ENCODE results near the gene IMMP2L. TPM values are rescaled to one million over a fixed set of nuclear protein-coding genes. Genes with fewer than 3 reads are reported as not detected.

Gene IMMP2L
- total and polyA plus RNA-seq, 2 of the 13 experiments (the other 11 are each of a cell fraction or from before 2014, with no cell fraction given) = 7.8 to 16.9 TPM

DNA sequence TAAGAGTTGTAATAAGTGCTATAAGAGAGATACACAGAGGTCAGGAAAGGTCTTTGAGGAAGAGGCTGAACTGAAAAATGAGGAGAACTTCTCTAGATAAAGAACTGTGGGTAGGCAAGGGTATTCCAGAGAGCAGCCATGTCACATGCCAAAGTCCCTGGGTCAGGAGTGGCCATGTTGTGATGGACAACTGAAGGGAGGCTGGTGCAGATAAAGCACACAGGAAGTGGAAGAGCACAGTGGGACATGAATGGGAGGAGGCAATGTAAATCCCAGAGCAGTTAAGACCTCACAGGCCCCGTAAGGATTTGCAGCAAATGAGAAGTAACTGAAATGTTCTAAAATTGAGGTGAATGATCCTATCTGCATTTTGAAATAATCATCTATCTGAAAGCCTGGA is 37.2 kb downstream of the IMMP2L start:
- H3K27me3 ChIP-seq (ENCODE audit: control insufficient read depth in 1 of 2, insufficient read depth in 2 of 2, low read length in 2 of 2) = no peaks in the 10 kb centered on the region
- no peak overlapping the region for H3K9ac ChIP-seq (ENCODE audit: insufficient read depth, low read depth, low read length)
- no peak overlapping the region for H2AFZ ChIP-seq (ENCODE audit: low read length)
- H3K79me2 ChIP-seq (ENCODE audit: insufficient read depth, low read length) = no peaks in the 10 kb centered on the region
- TF ChIP-seq TBX3 (IDR thresholded peaks at IDR 0.05; ENCODE audit: borderline replicate concordance) (no peak), ZMYM4 (CRISPR knock-in tag; IDR thresholded peaks at IDR 0.05) (no peak), NCOR1 (IDR thresholded peaks at IDR 0.05; ENCODE audit: borderline replicate concordance, low read length) (no peak), ELF4 (CRISPR knock-in tag; IDR thresholded peaks at IDR 0.05; ENCODE audit: borderline replicate concordance) (no peak), ZFP62 (CRISPR knock-in tag; IDR thresholded peaks at IDR 0.05) (no peak), FIP1L1 (IDR thresholded peaks at IDR 0.05; ENCODE audit: borderline replicate concordance, insufficient read depth, low read depth, low read length) (no peak)
- TF ChIP-seq, protein P1, sequence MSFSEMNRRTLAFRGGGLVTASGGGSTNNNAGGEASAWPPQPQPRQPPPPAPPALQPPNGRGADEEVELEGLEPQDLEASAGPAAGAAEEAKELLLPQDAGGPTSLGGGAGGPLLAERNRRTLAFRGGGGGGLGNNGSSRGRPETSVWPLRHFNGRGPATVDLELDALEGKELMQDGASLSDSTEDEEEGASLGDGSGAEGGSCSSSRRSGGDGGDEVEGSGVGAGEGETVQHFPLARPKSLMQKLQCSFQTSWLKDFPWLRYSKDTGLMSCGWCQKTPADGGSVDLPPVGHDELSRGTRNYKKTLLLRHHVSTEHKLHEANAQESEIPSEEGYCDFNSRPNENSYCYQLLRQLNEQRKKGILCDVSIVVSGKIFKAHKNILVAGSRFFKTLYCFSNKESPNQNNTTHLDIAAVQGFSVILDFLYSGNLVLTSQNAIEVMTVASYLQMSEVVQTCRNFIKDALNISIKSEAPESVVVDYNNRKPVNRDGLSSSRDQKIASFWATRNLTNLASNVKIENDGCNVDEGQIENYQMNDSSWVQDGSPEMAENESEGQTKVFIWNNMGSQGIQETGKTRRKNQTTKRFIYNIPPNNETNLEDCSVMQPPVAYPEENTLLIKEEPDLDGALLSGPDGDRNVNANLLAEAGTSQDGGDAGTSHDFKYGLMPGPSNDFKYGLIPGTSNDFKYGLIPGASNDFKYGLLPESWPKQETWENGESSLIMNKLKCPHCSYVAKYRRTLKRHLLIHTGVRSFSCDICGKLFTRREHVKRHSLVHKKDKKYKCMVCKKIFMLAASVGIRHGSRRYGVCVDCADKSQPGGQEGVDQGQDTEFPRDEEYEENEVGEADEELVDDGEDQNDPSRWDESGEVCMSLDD (CRISPR knock-in tag; IDR thresholded peaks at IDR 0.05; ENCODE audit: borderline replicate concordance) = no peak
- TF ChIP-seq, protein P2, sequence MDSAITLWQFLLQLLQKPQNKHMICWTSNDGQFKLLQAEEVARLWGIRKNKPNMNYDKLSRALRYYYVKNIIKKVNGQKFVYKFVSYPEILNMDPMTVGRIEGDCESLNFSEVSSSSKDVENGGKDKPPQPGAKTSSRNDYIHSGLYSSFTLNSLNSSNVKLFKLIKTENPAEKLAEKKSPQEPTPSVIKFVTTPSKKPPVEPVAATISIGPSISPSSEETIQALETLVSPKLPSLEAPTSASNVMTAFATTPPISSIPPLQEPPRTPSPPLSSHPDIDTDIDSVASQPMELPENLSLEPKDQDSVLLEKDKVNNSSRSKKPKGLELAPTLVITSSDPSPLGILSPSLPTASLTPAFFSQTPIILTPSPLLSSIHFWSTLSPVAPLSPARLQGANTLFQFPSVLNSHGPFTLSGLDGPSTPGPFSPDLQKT (CRISPR knock-in tag; IDR thresholded peaks at IDR 0.05; ENCODE audit: borderline replicate concordance) = no peak
- intact Hi-C loops (cut with micrococcal nuclease; ENCODE audit: unreplicated experiment) = no loop called here
- H4K20me1 ChIP-seq (ENCODE audit: insufficient read depth, low read length) = no peaks in the 10 kb centered on the region
- in situ Hi-C loops (cut with HindIII; ENCODE audit: extremely low pct_ligation_motif_present, low pct_unique_long_range_greater_than_20kb) = no loop called here
- POLR2A ChIA-PET = no interaction called here
- no TSS peak for BruUV-seq (replicated peaks)
- 96% methylated on average over 1 of the region's 1 CpG for WGBS (ENCODE audit: low lambda C conversion rate)
- DNase-seq (ENCODE audit: low spot score) (no peak), ATAC-seq (no peak), FAIRE-seq (no peak)
- no peak overlapping the region for H3K4me2 ChIP-seq (ENCODE audit: low read depth, low read length)
- peaks cover 6% of the 10 kb centered on the region for H3K4me1 ChIP-seq (ENCODE audit: insufficient read depth, low read length)
- no peak overlapping the region for H3K27ac ChIP-seq (ENCODE audit: extremely low read length, insufficient read depth, low read length)
- H3K36me3 ChIP-seq (replicated peaks in 1 of 2; ENCODE audit: control insufficient read depth in 1 of 2, insufficient read depth in 2 of 2, low read length in 2 of 2) = no peaks in the 10 kb centered on the region
- no peaks in the 10 kb centered on the region for H3K9me3 ChIP-seq (ENCODE audit: low read length)
- H3K4me3 ChIP-seq (replicated peaks in 1 of 3; ENCODE audit: insufficient read depth in 1 of 3, low read depth in 2 of 3, low read length in 3 of 3) = no peak overlapping the region
- CTCF ChIA-PET (ENCODE audit: low intra/inter-chr PET ratio, low total read pairs) = no interaction called here

Data from HepG2 (cell line).